ENCODE data around the gene RNGTT.

GRCh38 chr6:88572449-88573139, 390.8 kb downstream of the RNGTT start:
- TF ChIP-seq CTCF (IDR thresholded peaks at IDR 0.05) (no peak), EP300 (IDR thresholded peaks at IDR 0.05) (no peak), POLR2A (IDR thresholded peaks at IDR 0.05) (no peak)
